ENCODE data around the gene PTH2R. TPM values are rescaled to one million over a fixed set of nuclear protein-coding genes. Genes with fewer than 3 reads are reported as not detected.
"Not testable (repeated sequence)": the region's sequence is repeated elsewhere in the genome, so short reads cannot be mapped to it uniquely, and the experiment has no call there.

PTH2R gene
- polyA plus RNA-seq, 1 donor: 0.46 TPM

DNA sequence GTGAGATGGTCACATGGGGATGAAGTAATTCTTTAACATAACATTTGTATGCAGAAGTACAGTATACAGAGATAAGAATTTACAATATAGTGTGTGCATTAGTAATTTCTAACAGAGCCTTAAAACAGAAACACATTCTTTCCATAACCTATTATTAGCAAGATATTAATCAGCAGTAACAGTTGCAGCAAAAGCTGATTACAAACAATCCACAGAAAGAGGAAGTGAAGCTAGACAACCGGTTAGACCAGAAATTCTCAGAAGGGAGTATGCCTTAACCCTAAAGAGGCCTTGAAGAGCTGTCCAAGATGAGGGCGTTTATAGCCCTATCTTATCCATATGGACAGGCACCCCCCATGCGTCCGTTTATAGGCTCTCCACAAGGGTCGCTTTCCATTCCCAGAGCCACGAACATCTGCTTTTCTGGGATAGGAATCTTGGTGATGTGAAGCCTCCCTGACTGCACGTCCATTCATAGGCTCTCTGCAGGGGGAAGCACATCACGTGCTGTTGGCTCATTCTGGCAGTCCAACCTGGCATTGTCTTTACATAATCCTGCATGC is 75.9 kb downstream of the PTH2R start:
- H3K27ac ChIP-seq (ENCODE audit: low read length); H3K9me3 ChIP-seq (ENCODE audit: control insufficient read depth, low read depth, low read length); H3K36me3 ChIP-seq (ENCODE audit: control insufficient read depth, insufficient read depth, low read length); H3K4me3 ChIP-seq (ENCODE audit: low read length); H3K27me3 ChIP-seq (ENCODE audit: control insufficient read depth, insufficient read depth, low read length); H3K4me1 ChIP-seq (ENCODE audit: control insufficient read depth, insufficient read depth, low read length); DNase-seq: not testable (repeated sequence)
- no CpG with 5 or more reads among the region's 8 CpGs for WGBS (ENCODE audit: insufficient coverage, low lambda C conversion rate)

DNA sequence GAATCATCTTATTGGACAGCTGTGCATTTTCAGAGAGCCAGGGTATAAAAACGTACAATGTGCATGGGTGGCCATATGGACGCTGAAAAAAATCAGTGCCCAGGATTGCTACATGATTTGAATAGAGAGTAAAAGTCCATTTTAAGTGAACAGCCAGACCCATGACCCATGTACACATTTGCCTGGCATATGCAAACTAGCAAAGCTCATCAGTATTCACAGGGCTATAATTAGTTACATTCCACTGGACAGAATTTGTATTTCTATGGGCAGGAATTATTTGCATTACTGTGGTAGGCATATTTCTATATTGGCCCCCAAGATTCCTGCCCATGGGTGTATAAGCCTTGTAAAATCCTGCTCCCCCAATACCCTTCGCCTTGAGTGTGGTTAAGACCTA is 78.8 kb downstream of the PTH2R start:
- H3K27ac ChIP-seq (ENCODE audit: low read length): no peak overlapping the region
- no CpG with 5 or more reads among the region's 3 CpGs for WGBS (ENCODE audit: insufficient coverage, low lambda C conversion rate)
- H3K4me3 ChIP-seq (ENCODE audit: low read length): no peak overlapping the region
- no peaks in the 10 kb centered on the region for H3K9me3 ChIP-seq (ENCODE audit: control insufficient read depth, low read depth, low read length)
- no peaks in the 10 kb centered on the region for H3K36me3 ChIP-seq (ENCODE audit: control insufficient read depth, insufficient read depth, low read length)
- no peak for DNase-seq
- peaks cover 3% of the 10 kb centered on the region for H3K4me1 ChIP-seq (ENCODE audit: control insufficient read depth, insufficient read depth, low read length)
- no peaks in the 10 kb centered on the region for H3K27me3 ChIP-seq (ENCODE audit: control insufficient read depth, insufficient read depth, low read length)

DNA sequence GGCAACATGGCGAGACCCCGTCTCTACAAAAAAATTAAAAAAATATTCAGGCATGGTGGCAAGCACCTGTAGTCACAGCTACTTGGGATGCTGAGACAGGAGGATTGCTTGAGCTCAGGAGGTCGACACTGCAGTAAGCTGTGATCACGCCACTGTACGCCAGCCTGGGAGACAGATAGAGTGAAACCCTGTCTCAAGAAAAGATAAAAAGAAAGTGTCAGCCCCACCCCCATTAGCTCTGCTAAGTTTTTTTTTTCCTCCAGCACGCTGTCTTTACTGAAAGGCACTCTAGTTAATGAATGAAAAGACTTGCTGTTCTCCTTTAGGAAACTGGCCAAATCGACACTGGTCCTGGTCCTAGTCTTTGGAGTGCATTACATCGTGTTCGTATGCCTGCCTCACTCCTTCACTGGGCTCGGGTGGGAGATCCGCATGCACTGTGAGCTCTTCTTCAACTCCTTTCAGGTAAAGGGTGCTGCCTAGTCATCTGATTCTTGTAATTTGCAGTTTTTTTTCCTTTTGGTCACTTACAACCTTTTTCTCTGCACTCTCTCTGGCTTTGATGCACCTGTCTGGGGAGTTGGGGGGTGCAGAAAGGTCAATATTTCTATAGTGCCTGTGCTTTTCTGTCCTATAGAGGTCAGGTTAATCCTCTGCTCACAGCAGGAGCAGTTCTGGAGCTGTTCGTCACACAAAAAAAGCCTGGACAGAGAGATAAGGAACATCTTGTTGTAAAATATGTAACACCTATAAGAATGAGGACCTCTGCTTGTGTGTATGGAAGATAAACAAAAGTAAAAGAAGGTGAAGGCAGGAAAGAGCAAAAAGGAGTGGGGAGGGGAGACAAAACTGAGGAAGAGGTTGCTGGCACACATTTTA is 82.3 kb downstream of the PTH2R start:
- H3K27ac ChIP-seq (ENCODE audit: low read length): no peak overlapping the region
- DNase-seq: peak in 1 of 2 donors; percentile 3
- 0% methylated on average over 1 of the region's 12 CpGs for WGBS (ENCODE audit: insufficient coverage, low lambda C conversion rate)
- H3K4me3 ChIP-seq (ENCODE audit: low read length): no peak overlapping the region
- H3K36me3 ChIP-seq (ENCODE audit: control insufficient read depth, insufficient read depth, low read length): no peaks in the 10 kb centered on the region
- no peaks in the 10 kb centered on the region for H3K27me3 ChIP-seq (ENCODE audit: control insufficient read depth, insufficient read depth, low read length)
- H3K9me3 ChIP-seq (ENCODE audit: control insufficient read depth, low read depth, low read length): no peaks in the 10 kb centered on the region
- H3K4me1 ChIP-seq (ENCODE audit: control insufficient read depth, insufficient read depth, low read length): peaks cover 3% of the 10 kb centered on the region

DNA sequence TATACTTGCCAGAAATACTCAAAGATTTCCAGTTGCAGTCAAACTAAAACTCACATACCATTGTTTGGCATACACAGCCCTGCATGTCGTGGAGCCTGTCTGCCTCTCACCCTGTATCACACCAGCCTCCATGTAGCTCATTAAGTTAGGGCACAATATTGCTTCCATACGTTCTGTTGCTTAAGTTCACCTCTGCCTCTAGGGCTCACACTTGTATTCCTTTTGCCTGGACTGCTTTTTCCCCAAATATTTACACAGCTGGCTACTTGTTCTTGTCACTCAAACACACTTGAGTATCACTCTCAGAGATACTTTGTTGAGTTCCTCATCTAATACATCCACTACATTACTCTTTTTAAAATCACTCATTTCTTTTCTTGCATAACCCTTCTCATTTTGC is 83.1 kb downstream of the PTH2R start:
- Histone ChIP-seq H3K36me3 (ENCODE audit: control insufficient read depth, insufficient read depth, low read length) (no peaks in the 10 kb centered on the region), H3K4me1 (ENCODE audit: control insufficient read depth, insufficient read depth, low read length) (peaks cover 3% of the 10 kb centered on the region), H3K27ac (ENCODE audit: low read length) (no peak overlapping the region), H3K9me3 (ENCODE audit: control insufficient read depth, low read depth, low read length) (no peaks in the 10 kb centered on the region), H3K27me3 (ENCODE audit: control insufficient read depth, insufficient read depth, low read length) (no peaks in the 10 kb centered on the region), H3K4me3 (ENCODE audit: low read length) (no peak overlapping the region)
- peak in 1 of 2 donors; percentile 23 for DNase-seq
- WGBS (ENCODE audit: insufficient coverage, low lambda C conversion rate): no CpG with 5 or more reads among the region's 2 CpGs

DNA sequence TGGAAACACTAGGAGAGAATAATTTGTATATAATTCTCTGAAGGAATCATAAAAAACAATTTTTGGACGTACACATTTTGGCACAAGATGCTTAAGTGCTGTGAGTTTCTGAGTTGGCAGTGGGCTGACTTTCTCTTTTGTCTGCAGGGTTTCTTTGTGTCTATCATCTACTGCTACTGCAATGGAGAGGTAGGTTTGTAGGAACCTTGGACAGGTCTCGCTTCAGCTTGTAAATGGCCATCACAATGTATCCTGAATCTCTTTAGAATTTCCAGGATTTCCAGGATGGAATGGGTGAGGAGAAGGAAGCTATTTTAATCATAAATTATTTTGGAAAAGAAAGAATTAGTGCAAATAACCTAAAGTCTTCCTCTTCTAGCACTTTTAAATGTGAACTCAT is 83.9 kb downstream of the PTH2R start:
- Histone ChIP-seq H3K36me3 (ENCODE audit: control insufficient read depth, insufficient read depth, low read length) (no peaks in the 10 kb centered on the region), H3K27ac (ENCODE audit: low read length) (no peak overlapping the region), H3K4me1 (ENCODE audit: control insufficient read depth, insufficient read depth, low read length) (peaks cover 3% of the 10 kb centered on the region), H3K27me3 (ENCODE audit: control insufficient read depth, insufficient read depth, low read length) (no peaks in the 10 kb centered on the region), H3K9me3 (ENCODE audit: control insufficient read depth, low read depth, low read length) (no peaks in the 10 kb centered on the region), H3K4me3 (ENCODE audit: low read length) (no peak overlapping the region)
- WGBS (ENCODE audit: insufficient coverage, low lambda C conversion rate): 100% methylated on average over 1 of the region's 2 CpGs
- DNase-seq: no peak

DNA sequence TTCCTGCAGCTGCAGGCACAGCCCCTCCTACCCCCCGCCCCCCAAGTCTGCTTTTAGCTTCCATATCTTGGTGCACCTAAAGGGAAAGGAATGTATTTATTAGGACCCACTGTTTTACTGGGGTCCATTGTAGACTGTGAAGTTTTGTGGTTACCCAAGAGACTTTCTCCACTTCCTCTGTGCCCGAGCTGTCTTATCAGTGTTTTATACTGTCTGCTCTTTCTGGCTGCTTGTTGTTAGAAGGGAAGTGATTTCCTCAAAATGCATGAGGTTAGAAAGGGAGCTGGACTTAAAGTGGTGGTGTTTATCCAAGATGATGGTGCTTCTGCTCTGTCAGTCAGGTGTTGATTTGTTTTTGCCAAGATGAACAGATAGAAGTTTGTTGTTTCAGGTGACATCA is 85.0 kb downstream of the PTH2R start:
- Histone ChIP-seq H3K27ac (ENCODE audit: low read length) (no peak overlapping the region), H3K27me3 (ENCODE audit: control insufficient read depth, insufficient read depth, low read length) (no peaks in the 10 kb centered on the region), H3K9me3 (ENCODE audit: control insufficient read depth, low read depth, low read length) (no peaks in the 10 kb centered on the region), H3K36me3 (ENCODE audit: control insufficient read depth, insufficient read depth, low read length) (no peaks in the 10 kb centered on the region), H3K4me3 (ENCODE audit: low read length) (no peak overlapping the region), H3K4me1 (ENCODE audit: control insufficient read depth, insufficient read depth, low read length) (peaks cover 3% of the 10 kb centered on the region)
- no CpG with 5 or more reads among the region's 2 CpGs for WGBS (ENCODE audit: insufficient coverage, low lambda C conversion rate)
- no peak for DNase-seq

DNA sequence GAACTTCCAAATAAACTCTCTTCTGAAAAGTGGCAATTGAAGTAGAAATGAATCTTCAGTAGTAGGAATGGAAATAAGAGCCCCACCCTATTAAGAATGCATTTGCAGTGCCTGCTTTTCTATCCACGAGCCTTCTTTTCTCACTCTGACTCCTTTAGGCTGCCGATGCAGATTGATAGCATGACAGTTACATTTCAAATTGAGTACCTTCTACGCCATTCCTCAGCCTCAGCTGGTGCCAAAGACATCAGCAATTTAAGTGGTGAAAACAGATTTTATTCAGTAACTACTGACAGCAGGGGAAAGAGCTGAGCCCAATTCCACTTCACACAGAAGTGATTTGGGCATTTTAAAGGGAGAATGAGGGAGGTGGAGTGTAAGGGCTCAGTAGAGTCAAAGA is 85.5 kb downstream of the PTH2R start:
- no peak overlapping the region for H3K4me3 ChIP-seq (ENCODE audit: low read length)
- H3K4me1 ChIP-seq (ENCODE audit: control insufficient read depth, insufficient read depth, low read length): peaks cover 3% of the 10 kb centered on the region
- no peaks in the 10 kb centered on the region for H3K9me3 ChIP-seq (ENCODE audit: control insufficient read depth, low read depth, low read length)
- no peak for DNase-seq
- no peaks in the 10 kb centered on the region for H3K27me3 ChIP-seq (ENCODE audit: control insufficient read depth, insufficient read depth, low read length)
- no peaks in the 10 kb centered on the region for H3K36me3 ChIP-seq (ENCODE audit: control insufficient read depth, insufficient read depth, low read length)
- WGBS (ENCODE audit: insufficient coverage, low lambda C conversion rate): no CpG with 5 or more reads among the region's 3 CpGs
- no peak overlapping the region for H3K27ac ChIP-seq (ENCODE audit: low read length)

DNA sequence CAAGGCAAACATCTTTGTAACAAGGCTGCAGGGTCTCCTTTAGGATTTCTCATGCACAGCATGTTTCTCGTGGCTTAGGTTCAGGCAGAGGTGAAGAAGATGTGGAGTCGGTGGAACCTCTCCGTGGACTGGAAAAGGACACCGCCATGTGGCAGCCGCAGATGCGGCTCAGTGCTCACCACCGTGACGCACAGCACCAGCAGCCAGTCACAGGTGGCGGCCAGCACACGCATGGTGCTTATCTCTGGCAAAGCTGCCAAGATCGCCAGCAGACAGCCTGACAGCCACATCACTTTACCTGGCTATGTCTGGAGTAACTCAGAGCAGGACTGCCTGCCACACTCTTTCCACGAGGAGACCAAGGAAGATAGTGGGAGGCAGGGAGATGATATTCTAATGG is 86.6 kb downstream of the PTH2R start:
- no peak for DNase-seq
- no peaks in the 10 kb centered on the region for H3K27me3 ChIP-seq (ENCODE audit: control insufficient read depth, insufficient read depth, low read length)
- no peak overlapping the region for H3K27ac ChIP-seq (ENCODE audit: low read length)
- no peaks in the 10 kb centered on the region for H3K9me3 ChIP-seq (ENCODE audit: control insufficient read depth, low read depth, low read length)
- WGBS (ENCODE audit: insufficient coverage, low lambda C conversion rate): 100% methylated on average over 1 of the region's 12 CpGs
- H3K36me3 ChIP-seq (ENCODE audit: control insufficient read depth, insufficient read depth, low read length): no peaks in the 10 kb centered on the region
- H3K4me1 ChIP-seq (ENCODE audit: control insufficient read depth, insufficient read depth, low read length): peaks cover 3% of the 10 kb centered on the region
- no peak overlapping the region for H3K4me3 ChIP-seq (ENCODE audit: low read length)

DNA sequence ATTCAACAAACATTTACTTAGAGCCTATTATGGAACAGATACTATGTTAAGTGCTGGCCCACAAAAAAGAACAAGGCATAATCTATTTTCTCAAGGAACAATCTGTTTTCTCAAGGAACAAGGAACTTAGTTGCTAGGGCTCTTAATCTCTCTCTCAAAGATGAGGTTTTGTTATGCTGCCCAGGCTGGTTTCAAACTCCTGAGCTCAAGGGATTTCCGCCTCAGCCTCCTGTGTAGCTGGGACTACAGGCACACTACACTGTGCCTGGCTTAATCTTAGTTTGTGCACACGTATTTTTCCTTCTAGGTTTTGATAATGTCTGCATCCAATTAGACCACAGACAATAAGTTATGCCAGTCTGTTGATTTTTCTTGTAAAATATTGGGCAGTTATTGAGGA is 89.5 kb downstream of the PTH2R start:
- DNase-seq: no peak
- Histone ChIP-seq H3K9me3 (ENCODE audit: control insufficient read depth, low read depth, low read length) (no peaks in the 10 kb centered on the region), H3K4me3 (ENCODE audit: low read length) (no peak overlapping the region), H3K27ac (ENCODE audit: low read length) (no peak overlapping the region), H3K36me3 (ENCODE audit: control insufficient read depth, insufficient read depth, low read length) (no peaks in the 10 kb centered on the region), H3K27me3 (ENCODE audit: control insufficient read depth, insufficient read depth, low read length) (no peaks in the 10 kb centered on the region), H3K4me1 (ENCODE audit: control insufficient read depth, insufficient read depth, low read length) (peaks cover 2% of the 10 kb centered on the region)
- no CpG with 5 or more reads among the region's 2 CpGs for WGBS (ENCODE audit: insufficient coverage, low lambda C conversion rate)

DNA sequence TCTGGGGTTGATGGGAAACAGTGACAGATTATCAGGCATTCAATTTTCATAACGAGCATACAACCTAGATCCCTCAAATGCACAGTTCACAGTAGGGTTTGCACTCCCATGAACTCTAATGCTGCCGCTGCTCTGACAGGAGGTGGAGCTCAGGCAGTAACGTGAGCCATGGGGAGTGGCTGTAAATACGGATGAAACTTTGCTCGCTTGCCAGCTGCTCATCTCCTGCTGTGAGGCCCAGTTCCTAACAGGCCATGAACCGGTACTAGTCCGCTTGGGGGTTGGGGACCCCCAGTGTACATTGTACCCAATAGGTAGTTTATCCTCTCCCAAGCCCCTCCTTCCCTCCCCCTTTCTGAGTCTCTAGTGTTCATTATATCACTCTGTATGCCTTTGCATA is 94.6 kb downstream of the PTH2R start:
- WGBS (ENCODE audit: insufficient coverage, low lambda C conversion rate): no CpG with 5 or more reads among the region's 7 CpGs
- Histone ChIP-seq H3K27me3 (ENCODE audit: control insufficient read depth, insufficient read depth, low read length) (no peaks in the 10 kb centered on the region), H3K4me3 (ENCODE audit: low read length) (no peak overlapping the region), H3K27ac (ENCODE audit: low read length) (no peak overlapping the region), H3K9me3 (ENCODE audit: control insufficient read depth, low read depth, low read length) (no peaks in the 10 kb centered on the region), H3K4me1 (ENCODE audit: control insufficient read depth, insufficient read depth, low read length) (peaks cover 8% of the 10 kb centered on the region), H3K36me3 (ENCODE audit: control insufficient read depth, insufficient read depth, low read length) (no peaks in the 10 kb centered on the region)
- peak; percentile 65 to 83 for DNase-seq

DNA sequence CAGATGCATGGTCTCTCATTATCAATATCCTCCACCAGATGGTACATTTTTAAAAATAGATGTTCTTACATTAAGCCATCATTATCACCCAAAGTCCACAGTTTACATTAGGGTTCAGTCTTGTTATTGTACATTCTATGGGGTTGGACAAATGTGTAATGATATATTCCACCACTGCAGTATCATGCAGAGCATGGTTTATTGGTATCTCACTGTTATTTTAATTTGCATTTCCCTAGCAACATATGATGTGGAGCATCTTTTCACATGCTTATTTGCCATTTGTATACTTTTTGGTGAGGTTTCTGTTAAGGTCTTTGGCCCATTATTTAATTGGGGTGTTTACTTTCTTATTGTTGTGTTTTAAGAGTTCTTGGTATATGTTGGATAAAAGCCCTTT is 95.7 kb downstream of the PTH2R start:
- H3K27ac ChIP-seq (ENCODE audit: low read length): no peak overlapping the region
- no peaks in the 10 kb centered on the region for H3K36me3 ChIP-seq (ENCODE audit: control insufficient read depth, insufficient read depth, low read length)
- H3K4me1 ChIP-seq (ENCODE audit: control insufficient read depth, insufficient read depth, low read length): peaks cover 8% of the 10 kb centered on the region
- H3K9me3 ChIP-seq (ENCODE audit: control insufficient read depth, low read depth, low read length): no peaks in the 10 kb centered on the region
- no peak for DNase-seq
- no peaks in the 10 kb centered on the region for H3K27me3 ChIP-seq (ENCODE audit: control insufficient read depth, insufficient read depth, low read length)
- no peak overlapping the region for H3K4me3 ChIP-seq (ENCODE audit: low read length)
